ENCODE data around the gene NIPSNAP2.
"Not testable (repeated sequence)": the region's sequence is repeated elsewhere in the genome, so short reads cannot be mapped to it uniquely, and the experiment has no call there.

The NIPSNAP2 gene

DNA sequence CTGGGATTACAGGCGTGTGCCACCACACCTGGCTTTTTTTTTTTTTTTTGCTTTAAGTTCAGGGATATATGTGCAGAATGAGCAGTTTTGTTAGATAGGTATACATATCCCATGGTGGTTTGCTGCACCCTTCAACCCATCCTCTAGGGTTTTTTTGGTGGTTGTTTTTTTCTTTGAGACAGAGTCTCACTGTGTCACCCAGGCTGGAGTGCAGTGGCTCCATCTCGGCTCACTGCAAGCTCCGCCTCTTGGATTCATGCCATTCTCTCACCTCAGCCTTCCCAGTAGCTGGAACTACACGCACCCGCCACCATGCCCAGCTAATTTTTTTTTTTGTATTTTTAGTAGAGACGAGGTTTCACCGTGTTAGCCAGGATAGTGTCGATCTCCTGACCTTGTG is 84.4 kb downstream of the NIPSNAP2 start:
- not testable (repeated sequence) for DNase-seq
